HUES48 (cell line): ENCODE measurements around the gene NXT2.

Experiments
- H3K27ac ChIP-seq: one replicate; pipeline ENCODE4 v1.7.0; 2013; ENCODE audit warnings: low read depth, low read length, inconsistent platforms
- H3K27me3 ChIP-seq: 2 replicates; pipeline ENCODE4 v1.6.1; 2013; ENCODE audit warnings: mild to moderate bottlenecking, low read length; ENCODE audit not compliant: control insufficient read depth, insufficient read depth
- H3K36me3 ChIP-seq: 2 replicates; pipeline ENCODE4 v1.6.1; 2013; ENCODE audit warnings: low read length; ENCODE audit not compliant: control insufficient read depth, insufficient read depth
- H3K4me1 ChIP-seq: 2 replicates; pipeline ENCODE4 v1.6.1; 2013; ENCODE audit warnings: mild to moderate bottlenecking, low read length; ENCODE audit not compliant: control insufficient read depth, insufficient read depth
- H3K4me3 ChIP-seq: 2 replicates; pipeline ENCODE4 v1.5.1; 2013; ENCODE audit warnings: mild to moderate bottlenecking, low read depth, low read length
- H3K9ac ChIP-seq: 2 replicates; pipeline ENCODE4 v1.6.1; 2013; ENCODE audit warnings: mild to moderate bottlenecking, low read depth, low read length, moderate library complexity
- H3K9me3 ChIP-seq: 2 replicates; pipeline ENCODE4 v1.6.1; 2013; ENCODE audit warnings: low read length; ENCODE audit not compliant: control insufficient read depth, insufficient read depth

Gene NXT2

GRCh38 chrX:109536439-109537323 lies at the start of gene NXT2:
NXT2 (plus strand) TSS chrX:109536844; CDS start chrX:109537007, 163 bp downstream.
- Histone ChIP-seq H3K27me3 (peaks cover 31% of the 10 kb centered on the region), H3K36me3 (no peaks in the 10 kb centered on the region), H3K4me3 (peak within 1 kb of the TSS; percentile 95), H3K9ac (peak within 1 kb of the TSS; percentile 95), H3K27ac (peak within 1 kb of the TSS; percentile 90), H3K4me1 (no peaks in the 10 kb centered on the region), H3K9me3 (no peaks in the 10 kb centered on the region)

GRCh38 chrX:109487640-109488039 lies 49.0 kb upstream of the NXT2 start:
- no peaks in the 10 kb centered on the region for H3K9me3 ChIP-seq
- no peak overlapping the region for H3K9ac ChIP-seq
- H3K4me3 ChIP-seq = no peak overlapping the region
- no peaks in the 10 kb centered on the region for H3K36me3 ChIP-seq
- H3K27ac ChIP-seq = no peak overlapping the region
- H3K27me3 ChIP-seq = no peaks in the 10 kb centered on the region; the same call in 1 of the 2 replicates
- peaks cover 6% of the 10 kb centered on the region; the same call in 1 of the 2 replicates for H3K4me1 ChIP-seq

DNA sequence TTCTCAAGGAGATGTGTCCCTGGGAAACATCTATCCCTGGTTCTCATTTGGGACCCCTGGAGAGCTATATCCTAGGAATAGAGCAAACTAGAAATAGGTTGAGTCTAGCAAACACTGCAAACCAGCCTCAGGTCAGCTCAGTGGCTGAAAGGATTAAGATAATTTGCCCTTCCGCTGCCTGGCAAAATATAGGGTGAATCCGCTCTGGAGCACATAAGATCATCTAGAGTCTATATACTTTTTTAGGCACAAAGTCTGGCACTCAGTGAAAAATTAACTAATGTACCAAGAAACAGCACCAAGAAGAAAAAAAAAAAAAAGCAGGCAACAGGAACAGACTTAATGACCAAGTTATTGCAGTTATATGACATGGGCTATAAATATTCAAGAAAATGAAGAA lies 47.5 kb upstream of the NXT2 start:
- Histone ChIP-seq H3K4me3 (no peak overlapping the region), H3K27me3 (peaks cover 5% of the 10 kb centered on the region), H3K36me3 (no peaks in the 10 kb centered on the region), H3K4me1 (peaks cover 6% of the 10 kb centered on the region; the same call in 1 of the 2 replicates), H3K9ac (no peak overlapping the region), H3K27ac (no peak overlapping the region), H3K9me3 (no peaks in the 10 kb centered on the region)

DNA sequence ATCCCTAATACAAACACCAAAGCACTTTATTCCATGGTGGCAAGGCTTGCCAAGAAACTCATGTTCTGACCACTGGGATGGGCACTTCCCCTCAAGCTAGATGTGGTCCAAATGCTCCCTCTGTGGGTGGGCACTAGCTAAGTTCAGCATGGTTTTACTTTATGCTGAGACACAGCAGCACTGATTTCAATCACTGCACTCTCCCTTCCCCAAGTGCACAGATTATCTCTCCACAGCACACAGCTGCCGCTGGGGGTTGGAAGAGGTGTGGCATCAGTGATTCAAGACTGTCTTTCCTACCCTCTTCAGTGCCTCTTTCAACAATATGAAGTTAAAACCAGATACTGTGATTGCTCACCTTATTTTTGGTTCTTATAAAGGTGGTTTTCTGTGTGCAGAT lies 38.2 kb upstream of the NXT2 start:
- Histone ChIP-seq H3K36me3 (no peaks in the 10 kb centered on the region), H3K27me3 (peaks cover 9% of the 10 kb centered on the region; the same call in 1 of the 2 replicates), H3K27ac (no peak overlapping the region), H3K9ac (no peak overlapping the region), H3K4me3 (no peak overlapping the region), H3K9me3 (no peaks in the 10 kb centered on the region), H3K4me1 (no peaks in the 10 kb centered on the region)

DNA sequence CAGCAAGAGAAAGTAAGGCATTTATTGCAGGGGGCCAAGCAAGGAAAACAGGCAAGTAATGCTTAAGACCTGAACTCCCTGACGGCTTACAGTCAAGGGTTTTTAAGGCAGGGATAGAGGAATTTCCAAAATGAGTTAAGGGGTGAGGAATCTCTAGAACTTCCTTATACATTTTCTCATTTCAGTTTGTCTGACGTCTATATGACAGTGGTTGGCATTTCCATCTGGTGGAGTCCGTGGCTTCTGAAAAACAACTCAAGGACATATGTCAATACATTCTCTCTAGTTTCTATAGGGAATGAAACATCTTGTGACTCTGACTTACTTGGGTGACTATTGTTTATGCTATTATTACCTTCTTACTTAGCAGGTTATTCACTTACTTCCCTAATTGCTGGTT lies 35.5 kb upstream of the NXT2 start:
- H3K27ac ChIP-seq = no peak overlapping the region
- no peaks in the 10 kb centered on the region; the same call in none of the 2 replicates for H3K27me3 ChIP-seq
- H3K36me3 ChIP-seq = no peaks in the 10 kb centered on the region
- H3K4me1 ChIP-seq = no peaks in the 10 kb centered on the region
- H3K9ac ChIP-seq = no peak overlapping the region
- no peaks in the 10 kb centered on the region for H3K9me3 ChIP-seq
- H3K4me3 ChIP-seq = no peak overlapping the region

DNA sequence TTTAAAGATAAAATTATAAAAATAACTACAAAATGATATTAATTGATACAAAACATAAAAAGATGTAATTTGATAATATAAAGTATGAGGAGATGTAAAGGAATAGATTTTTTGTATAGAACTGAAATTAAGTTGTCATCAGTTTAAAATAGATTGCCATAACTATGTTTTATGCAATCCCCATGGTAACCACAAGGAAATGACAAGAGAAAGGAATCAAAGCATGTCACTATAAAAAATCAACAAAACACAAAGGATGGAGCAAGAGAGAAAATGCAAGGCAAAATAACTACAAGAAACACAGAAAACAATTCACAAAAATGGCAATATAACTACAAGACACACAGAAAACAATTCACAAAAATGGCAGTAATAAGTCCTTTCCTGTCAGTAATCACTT lies 27.7 kb upstream of the NXT2 start:
- no peak overlapping the region for H3K9ac ChIP-seq
- H3K27me3 ChIP-seq = no peaks in the 10 kb centered on the region; the same call in none of the 2 replicates
- no peaks in the 10 kb centered on the region for H3K36me3 ChIP-seq
- H3K4me3 ChIP-seq = no peak overlapping the region
- H3K4me1 ChIP-seq = no peaks in the 10 kb centered on the region
- no peaks in the 10 kb centered on the region for H3K9me3 ChIP-seq
- no peak overlapping the region for H3K27ac ChIP-seq

DNA sequence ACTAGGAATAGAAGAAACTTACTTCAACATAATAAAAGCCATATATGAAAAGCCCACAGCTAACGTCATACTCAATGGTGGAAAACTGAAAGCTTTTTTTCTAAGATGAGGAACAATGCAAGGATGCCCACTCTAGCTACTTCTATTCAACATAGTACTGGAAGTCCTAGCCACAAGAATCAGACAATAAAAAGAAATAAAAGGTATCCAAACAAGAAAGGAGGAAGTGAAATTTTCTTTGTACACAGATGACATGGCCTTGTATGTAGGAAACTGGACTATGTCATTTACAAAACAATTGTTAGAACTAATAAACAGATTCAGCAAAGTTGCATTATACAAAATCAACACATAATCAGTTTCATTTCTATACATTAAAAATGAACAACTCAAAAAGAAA lies 25.5 kb upstream of the NXT2 start:
- Histone ChIP-seq H3K4me3 (no peak overlapping the region), H3K9ac (no peak overlapping the region), H3K27ac (no peak overlapping the region), H3K27me3 (no peaks in the 10 kb centered on the region; the same call in none of the 2 replicates), H3K36me3 (no peaks in the 10 kb centered on the region), H3K4me1 (no peaks in the 10 kb centered on the region), H3K9me3 (no peaks in the 10 kb centered on the region)

- no peaks in the 10 kb centered on the region for H3K36me3 ChIP-seq
- no peaks in the 10 kb centered on the region for H3K27me3 ChIP-seq
Observed at GRCh38 chrX:109519001-109519400, 17.6 kb upstream of the NXT2 start.

GRCh38 chrX:109533005-109533404 lies 3.6 kb upstream of the NXT2 start:
- Histone ChIP-seq H3K9ac (no peak overlapping the region), H3K27ac (no peak overlapping the region), H3K4me1 (no peaks in the 10 kb centered on the region), H3K9me3 (no peaks in the 10 kb centered on the region), H3K4me3 (no peak overlapping the region), H3K36me3 (no peaks in the 10 kb centered on the region), H3K27me3 (peaks cover 39% of the 10 kb centered on the region)

More at GRCh38 chrX:109519001-109519400, 17.6 kb upstream of the NXT2 start:
- no peak overlapping the region for H3K9ac ChIP-seq
- no peak overlapping the region for H3K27ac ChIP-seq
- H3K4me3 ChIP-seq = no peak overlapping the region
- H3K9me3 ChIP-seq = no peaks in the 10 kb centered on the region; the same call in 1 of the 2 replicates
- H3K4me1 ChIP-seq = no peaks in the 10 kb centered on the region

GRCh38 chrX:109533631-109534030 lies 3.0 kb upstream of the NXT2 start:
- H3K4me3 ChIP-seq = no peak overlapping the region
- peaks cover 39% of the 10 kb centered on the region for H3K27me3 ChIP-seq
- H3K9ac ChIP-seq = no peak overlapping the region
- H3K4me1 ChIP-seq = no peaks in the 10 kb centered on the region
- H3K27ac ChIP-seq = no peak overlapping the region
- no peaks in the 10 kb centered on the region for H3K36me3 ChIP-seq
- no peaks in the 10 kb centered on the region for H3K9me3 ChIP-seq

- no peak overlapping the region for H3K9ac ChIP-seq
- no peaks in the 10 kb centered on the region for H3K36me3 ChIP-seq
- no peaks in the 10 kb centered on the region for H3K9me3 ChIP-seq
- H3K4me3 ChIP-seq = no peak overlapping the region
- H3K27me3 ChIP-seq = peaks cover 39% of the 10 kb centered on the region
- no peak overlapping the region for H3K27ac ChIP-seq
- H3K4me1 ChIP-seq = no peaks in the 10 kb centered on the region
Observed at GRCh38 chrX:109534933-109535332, 1.7 kb upstream of the NXT2 start.
